ENCODE data around the gene ADA. TPM values are rescaled to one million over a fixed set of nuclear protein-coding genes. Genes with fewer than 3 reads are reported as not detected.

ADA gene
- total RNA-seq, 4 donors from 2014 or later = 2.6 to 5.4 (median 2.9) TPM

- in situ Hi-C loops (cut with MboI; ENCODE audit: low pct_ligation_motif_present in 1 of 4, low pct_unique_long_range_greater_than_20kb in 1 of 4, low sequenced_read_pairs in 3 of 4) (no loop called here), intact Hi-C loops (cut with DNase I; ENCODE audit: low total_unique reads) (no loop called here)
- DNase-seq = no peak
- H3K4me3 ChIP-seq = no peak overlapping the region
- no peaks in the 10 kb centered on the region for H3K9me3 ChIP-seq
- TF ChIP-seq CTCF (IDR thresholded peaks at IDR 0.05) (peak in 1 of 5 experiments; percentile 12), POLR2AphosphoS5 (IDR thresholded peaks at IDR 0.05) (no peak)
- peaks cover 5 to 57% (median 31%) of the 10 kb centered on the region in 4 donors for H3K4me1 ChIP-seq
- peak overlapping the region; percentile 32 to 85 (median 53) for H3K27ac ChIP-seq
- no peaks in the 10 kb centered on the region for H3K36me3 ChIP-seq
- WGBS, 2 donors (ENCODE audit: low coverage in 1 of 2) = 30 to 53% methylated on average over 3 of the region's 3 CpGs
- no peaks in the 10 kb centered on the region for H3K27me3 ChIP-seq
Observed at GRCh38 chr20:44576297-44576696, 75.2 kb downstream of the ADA start.

GRCh38 chr20:44574372-44574771 lies 77.1 kb downstream of the ADA start:
- Histone ChIP-seq H3K27ac (peak overlapping the region; percentile 77 to 85 (median 82)), H3K9me3 (no peaks in the 10 kb centered on the region), H3K4me3 (no peak overlapping the region), H3K27me3 (no peaks in the 10 kb centered on the region), H3K4me1 (peaks cover 5 to 42% (median 24%) of the 10 kb centered on the region in 4 donors), H3K36me3 (no peaks in the 10 kb centered on the region)
- TF ChIP-seq EP300 (IDR thresholded peaks at IDR 0.05; ENCODE audit: low read depth) (no peak), POLR2AphosphoS5 (IDR thresholded peaks at IDR 0.05) (no peak), CTCF (IDR thresholded peaks at IDR 0.05) (no peak), POLR2A (IDR thresholded peaks at IDR 0.05) (no peak)
- intact Hi-C loops (cut with DNase I; ENCODE audit: low total_unique reads) (no loop called here), in situ Hi-C loops (cut with MboI; ENCODE audit: low pct_ligation_motif_present in 1 of 4, low pct_unique_long_range_greater_than_20kb in 1 of 4, low sequenced_read_pairs in 3 of 4) (no loop called here)
- DNase-seq = no peak
- 95 to 97% methylated on average over 4 of the region's 4 CpGs for WGBS, 2 donors (ENCODE audit: low coverage in 1 of 2)

- peaks cover 5 to 42% (median 24%) of the 10 kb centered on the region in 4 donors for H3K4me1 ChIP-seq
- TF ChIP-seq EP300 (IDR thresholded peaks at IDR 0.05; ENCODE audit: low read depth) (no peak), POLR2A (IDR thresholded peaks at IDR 0.05) (no peak), CTCF (IDR thresholded peaks at IDR 0.05) (no peak), POLR2AphosphoS5 (IDR thresholded peaks at IDR 0.05) (no peak)
- in situ Hi-C loops (cut with MboI; ENCODE audit: low pct_ligation_motif_present in 1 of 4, low pct_unique_long_range_greater_than_20kb in 1 of 4, low sequenced_read_pairs in 3 of 4) = no loop called here
- no peaks in the 10 kb centered on the region for H3K27me3 ChIP-seq
- H3K27ac ChIP-seq = peak overlapping the region; percentile 77 to 85 (median 82)
- H3K36me3 ChIP-seq = no peaks in the 10 kb centered on the region
- intact Hi-C loops (cut with DNase I; ENCODE audit: low total_unique reads) = no loop called here
- 76 to 84% methylated on average over 2 of the region's 2 CpGs for WGBS, 2 donors (ENCODE audit: low coverage in 1 of 2)
- H3K9me3 ChIP-seq = no peaks in the 10 kb centered on the region
- no peak overlapping the region for H3K4me3 ChIP-seq
- no peak for DNase-seq
Observed at GRCh38 chr20:44573501-44573869, 78.0 kb downstream of the ADA start.

GRCh38 chr20:44572551-44573500 lies 78.7 kb downstream of the ADA start:
- in situ Hi-C loops (cut with MboI; ENCODE audit: low pct_ligation_motif_present in 1 of 4, low pct_unique_long_range_greater_than_20kb in 1 of 4, low sequenced_read_pairs in 3 of 4) (no loop called here), intact Hi-C loops (cut with DNase I; ENCODE audit: low total_unique reads) (no loop called here)
- H3K27me3 ChIP-seq = no peaks in the 10 kb centered on the region
- no peaks in the 10 kb centered on the region for H3K9me3 ChIP-seq
- DNase-seq = peak; percentile 24
- peak; percentile 4 to 49 (median 33) for TF ChIP-seq POLR2AphosphoS5 (IDR thresholded peaks at IDR 0.05)
- no peak for TF ChIP-seq CTCF (IDR thresholded peaks at IDR 0.05)
- TF ChIP-seq POLR2A (IDR thresholded peaks at IDR 0.05) = no peak
- no peak for TF ChIP-seq EP300 (IDR thresholded peaks at IDR 0.05; ENCODE audit: low read depth)
- no peaks in the 10 kb centered on the region for H3K36me3 ChIP-seq
- WGBS, 2 donors (ENCODE audit: low coverage in 1 of 2) = 45 to 58% methylated on average over 6 of the region's 6 CpGs
- peaks cover 5 to 42% (median 24%) of the 10 kb centered on the region in 4 donors for H3K4me1 ChIP-seq
- H3K27ac ChIP-seq = peak overlapping the region; percentile 77 to 85 (median 82)
- no peak overlapping the region for H3K4me3 ChIP-seq
